ENCODE results near the gene JSRP1. TPM values are rescaled to one million over a fixed set of nuclear protein-coding genes. Genes with fewer than 3 reads are reported as not detected.
"Not testable (repeated sequence)": the region's sequence is repeated elsewhere in the genome, so short reads cannot be mapped to it uniquely, and the experiment has no call there.

The JSRP1 gene
- polyA plus RNA-seq, 3 donors: 0.35 to 0.47 (median 0.45) TPM

DNA sequence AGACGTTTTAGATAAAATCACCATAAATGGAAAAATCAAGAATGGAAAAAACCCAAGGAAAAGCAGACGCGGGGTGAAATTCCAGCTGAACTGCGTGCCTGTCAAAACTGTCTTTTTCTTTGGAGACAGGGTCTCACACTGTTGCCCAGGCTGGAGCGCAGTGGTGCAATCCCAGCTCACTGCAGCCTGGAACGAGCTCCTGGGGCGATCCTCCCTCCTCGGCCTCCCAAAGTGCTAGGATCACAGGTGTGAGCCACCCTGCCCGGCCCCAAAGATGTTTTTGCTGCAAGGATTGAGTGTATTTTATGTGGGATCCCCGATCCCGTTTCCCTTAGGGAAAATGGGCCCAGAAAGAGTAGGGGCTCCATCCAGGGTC lies 26.6 kb upstream of the JSRP1 start:
- DNase-seq (ENCODE audit: low read depth in 3 of 3, low spot score in 2 of 3): no peak

DNA sequence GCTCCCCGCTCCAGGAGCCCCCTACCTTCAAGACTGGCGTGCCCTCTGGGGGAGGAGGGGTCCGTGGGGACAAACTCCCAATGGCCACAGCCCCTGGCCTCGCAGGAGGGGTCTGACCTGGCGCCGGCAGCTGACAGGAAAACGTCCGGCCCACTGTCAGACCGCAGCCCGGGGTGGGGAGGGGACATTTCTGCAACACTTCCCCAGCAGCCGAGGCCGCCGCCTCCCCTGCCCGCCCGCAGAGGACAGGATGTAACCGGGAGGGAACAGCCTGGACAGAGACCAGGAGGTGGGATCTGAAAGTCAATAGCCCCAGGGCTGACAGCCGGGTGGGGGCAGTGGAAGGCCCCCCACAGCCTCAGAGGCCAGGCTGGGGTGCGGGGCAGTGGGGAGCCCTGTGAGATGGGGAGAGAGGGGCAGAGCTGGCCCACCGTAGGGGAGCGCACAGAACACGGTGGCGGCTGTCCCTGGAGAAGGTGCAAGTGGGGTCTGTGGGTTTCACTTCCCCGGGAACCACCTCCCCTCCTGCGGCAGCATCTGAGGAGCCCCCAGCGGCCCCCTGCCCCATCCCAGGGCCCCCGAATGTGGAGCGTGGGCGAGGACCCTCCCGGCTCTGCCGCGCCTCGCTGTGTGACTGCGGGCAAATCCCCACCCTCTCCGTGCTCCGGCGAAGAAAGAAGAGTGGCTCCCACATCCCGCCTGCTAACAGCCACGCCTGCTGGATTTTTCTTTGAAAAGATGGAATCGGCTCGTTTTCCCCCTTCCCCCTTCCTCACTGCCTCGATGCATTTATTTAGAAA lies 26.0 kb upstream of the JSRP1 start, which contains the start of gene PEAK3:
Gene PEAK3, minus strand, starts transcription at position 114 of the 800 bp plus-strand sequence. CDS start 1,244 bp downstream, outside the sequence.
- DNase-seq (ENCODE audit: low read depth in 3 of 3, low spot score in 2 of 3): no peak

DNA sequence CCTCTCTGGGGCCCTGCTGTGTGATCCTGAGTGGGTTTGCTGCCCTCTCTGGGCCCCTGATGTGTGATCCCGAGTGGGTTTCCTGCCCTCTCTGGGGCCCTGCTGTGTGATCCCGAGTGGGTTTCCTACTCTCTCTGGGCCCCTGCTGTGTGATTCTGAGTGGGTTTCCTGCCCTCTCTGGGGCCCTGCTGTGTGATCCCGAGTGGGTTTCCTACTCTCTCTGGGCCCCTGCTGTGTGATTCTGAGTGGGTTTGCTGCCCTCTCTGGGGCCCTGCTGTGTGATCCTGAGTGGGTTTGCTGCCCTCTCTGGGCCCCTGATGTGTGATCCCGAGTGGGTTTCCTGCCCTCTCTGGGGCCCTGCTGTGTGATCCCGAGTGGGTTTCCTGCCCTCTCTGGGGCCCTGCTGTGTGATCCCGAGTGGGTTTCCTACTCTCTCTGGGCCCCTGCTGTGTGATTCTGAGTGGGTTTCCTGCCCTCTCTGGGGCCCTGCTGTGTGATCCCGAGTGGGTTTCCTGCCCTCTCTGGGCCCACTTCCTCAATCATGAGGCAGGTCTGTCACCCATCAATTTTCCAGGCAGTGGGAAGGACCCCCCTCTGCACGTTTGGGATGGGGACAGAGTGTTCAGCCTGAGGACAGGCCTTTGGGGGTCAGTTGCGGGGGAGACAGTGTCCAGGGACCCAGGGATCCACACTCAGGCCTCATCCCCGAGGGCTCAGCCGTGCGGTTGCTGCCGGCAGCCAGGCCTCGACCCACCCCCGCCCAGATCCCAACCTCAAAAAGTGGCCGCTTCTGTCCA lies 25.2 kb upstream of the JSRP1 start:
- DNase-seq (ENCODE audit: low read depth in 3 of 3, low spot score in 2 of 3): not testable (repeated sequence)

DNA sequence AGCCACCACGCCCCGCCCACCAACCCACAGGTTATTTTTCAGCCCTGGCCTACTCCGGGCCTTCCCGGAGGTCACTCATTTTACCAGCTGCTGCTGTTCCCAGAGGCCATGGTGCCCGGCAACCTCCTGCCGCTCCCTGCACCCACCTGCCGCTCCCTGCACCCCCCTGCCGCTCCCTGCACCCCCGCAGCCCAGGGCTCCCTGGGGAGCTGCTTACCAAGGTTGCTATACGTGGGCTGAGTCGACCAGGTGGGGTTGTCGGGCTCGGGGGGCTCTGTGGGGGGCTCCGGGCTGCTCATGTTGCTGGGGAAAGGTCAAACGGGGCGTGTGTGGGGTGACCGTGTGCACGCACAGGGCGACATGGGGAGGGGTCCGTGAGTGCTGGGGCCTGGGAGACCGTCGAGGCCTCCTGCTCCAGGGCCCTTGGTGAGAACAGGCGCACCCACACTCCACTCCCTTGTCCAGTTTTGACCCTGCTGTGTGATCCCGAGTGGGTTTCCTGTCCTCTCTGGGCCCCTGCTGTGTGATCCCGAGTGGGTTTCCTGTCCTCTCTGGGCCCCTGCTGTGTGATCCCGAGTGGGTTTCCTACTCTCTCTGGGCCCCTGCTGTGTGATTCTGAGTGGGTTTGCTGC lies 24.5 kb upstream of the JSRP1 start:
- DNase-seq (ENCODE audit: low read depth in 3 of 3, low spot score in 2 of 3): no peak

DNA sequence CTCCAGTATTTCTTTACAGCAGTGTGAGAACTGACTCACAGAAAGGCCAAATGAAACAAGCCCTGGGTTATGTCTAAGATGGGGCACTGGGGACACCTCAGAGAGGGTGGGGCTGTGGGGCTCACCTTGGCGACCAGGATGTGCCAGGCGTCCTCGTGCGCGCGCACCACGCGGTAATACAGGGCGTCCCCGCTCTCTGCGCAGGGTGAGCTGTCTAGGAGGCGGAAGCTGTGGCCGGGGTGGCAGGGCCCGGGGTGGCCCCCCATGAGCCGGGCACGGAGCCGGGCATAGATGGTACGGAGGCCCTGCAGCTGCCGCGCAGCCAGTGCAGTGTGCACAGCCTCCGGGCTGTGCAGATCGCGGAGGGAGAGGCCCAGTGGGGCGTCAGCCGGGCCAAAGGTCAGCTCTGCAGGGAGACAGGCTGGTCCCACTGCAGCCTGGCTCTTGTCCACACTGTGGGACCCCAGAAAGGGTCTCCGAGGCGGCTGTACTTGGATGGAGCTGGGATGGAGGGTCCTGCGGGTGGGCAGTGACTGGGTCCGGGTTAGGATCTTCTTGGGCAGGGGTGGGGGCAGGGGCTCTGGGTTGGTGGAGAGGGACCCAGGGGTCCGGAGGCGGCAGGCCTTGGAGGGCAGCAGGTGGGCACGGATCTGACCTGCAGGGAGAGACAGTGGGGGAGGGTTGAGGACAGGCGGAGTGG lies 22.4 kb upstream of the JSRP1 start:
- DNase-seq (ENCODE audit: low read depth in 3 of 3, low spot score in 2 of 3): no peak

DNA sequence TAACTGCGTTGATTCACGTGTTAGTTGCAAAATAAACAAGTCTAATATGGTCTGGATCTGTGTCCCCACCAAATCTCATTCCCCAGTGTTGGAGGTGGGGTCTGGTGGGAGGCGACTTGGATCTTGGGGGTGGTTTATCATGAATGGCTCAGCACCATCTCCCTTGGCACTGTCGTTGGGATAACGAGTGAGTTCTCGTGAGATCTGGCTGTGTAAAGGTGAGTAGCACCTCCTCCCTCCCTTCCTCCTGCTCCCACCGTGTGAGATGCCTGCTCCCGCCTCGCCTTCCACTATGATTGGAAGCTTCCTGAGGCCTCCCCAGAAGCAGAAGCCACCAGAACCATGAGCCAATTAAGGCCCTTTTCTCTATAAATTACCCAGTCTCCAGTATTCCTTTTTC lies 20.9 kb upstream of the JSRP1 start:
- no peak for DNase-seq (ENCODE audit: low read depth in 3 of 3, low spot score in 2 of 3)

DNA sequence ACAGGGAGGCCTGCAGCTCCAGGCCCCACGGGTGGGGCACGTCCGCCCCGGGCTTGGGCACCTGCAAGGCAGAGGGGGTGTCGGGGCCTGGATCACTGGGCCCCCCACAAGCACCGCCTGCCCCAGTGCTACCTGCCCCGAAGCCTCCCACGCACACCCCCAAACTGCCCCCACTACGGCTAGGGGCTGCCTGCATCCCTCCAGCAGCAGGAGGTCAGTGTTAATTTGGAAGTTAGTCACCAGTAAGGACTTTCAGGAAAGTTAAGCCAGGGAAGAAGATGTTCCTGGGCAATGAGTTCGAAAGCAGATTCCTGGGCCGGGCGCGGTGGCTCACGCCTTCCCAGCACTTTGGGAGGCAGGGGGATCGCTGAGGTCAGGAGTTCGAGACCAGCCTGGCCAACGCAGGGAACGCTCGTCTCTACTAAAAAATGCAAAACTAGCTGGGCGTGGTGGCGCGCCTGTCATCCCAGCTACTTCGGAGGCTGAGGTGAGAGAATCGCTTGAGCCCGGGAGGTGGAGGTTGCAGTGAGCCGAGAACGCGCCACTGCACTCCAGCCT lies 20.3 kb upstream of the JSRP1 start:
- no peak for DNase-seq (ENCODE audit: low read depth in 3 of 3, low spot score in 2 of 3)

DNA sequence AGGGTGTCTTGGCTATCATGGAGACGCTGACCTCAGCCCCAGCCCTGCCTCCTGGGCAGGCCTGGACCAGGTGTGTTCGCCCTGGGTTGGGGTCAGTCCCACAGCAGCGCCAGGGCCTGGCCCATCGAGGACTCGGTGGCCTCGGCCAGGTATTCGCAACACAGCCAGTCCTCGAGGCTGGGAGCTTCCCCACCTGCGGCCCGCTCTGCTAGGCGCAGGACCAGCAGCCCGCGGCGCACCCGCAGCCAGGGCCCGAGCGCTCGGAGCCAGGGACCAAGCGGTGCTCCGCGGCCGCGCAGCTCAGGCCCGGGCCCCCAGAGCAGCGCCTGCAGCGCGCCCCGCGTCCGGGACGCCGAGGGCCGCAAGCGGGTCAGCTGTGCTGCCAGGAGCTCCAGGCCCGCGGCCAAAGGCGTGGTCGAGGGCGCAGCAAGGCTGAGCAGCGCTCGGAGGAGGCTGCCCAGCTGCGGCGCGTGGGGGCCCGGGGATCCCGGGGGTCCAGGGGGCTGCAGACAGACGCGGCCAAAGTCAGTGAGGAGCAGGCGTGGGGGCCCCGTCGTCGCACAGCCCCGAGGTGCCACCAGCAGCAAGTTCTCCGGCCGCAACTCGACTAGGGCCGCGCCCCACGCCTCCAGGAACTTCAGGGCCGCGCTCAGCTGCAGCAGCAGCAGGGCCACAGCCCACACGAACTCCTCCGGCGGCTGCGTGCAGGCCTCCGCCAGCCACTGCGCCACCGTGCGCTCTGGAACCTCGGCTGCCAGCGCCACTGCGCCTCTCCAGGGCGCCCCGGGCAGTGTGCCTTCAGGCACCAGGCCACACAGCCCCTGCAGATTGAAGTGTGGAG lies 19.6 kb upstream of the JSRP1 start:
- DNase-seq (ENCODE audit: low read depth in 3 of 3, low spot score in 2 of 3): no peak

DNA sequence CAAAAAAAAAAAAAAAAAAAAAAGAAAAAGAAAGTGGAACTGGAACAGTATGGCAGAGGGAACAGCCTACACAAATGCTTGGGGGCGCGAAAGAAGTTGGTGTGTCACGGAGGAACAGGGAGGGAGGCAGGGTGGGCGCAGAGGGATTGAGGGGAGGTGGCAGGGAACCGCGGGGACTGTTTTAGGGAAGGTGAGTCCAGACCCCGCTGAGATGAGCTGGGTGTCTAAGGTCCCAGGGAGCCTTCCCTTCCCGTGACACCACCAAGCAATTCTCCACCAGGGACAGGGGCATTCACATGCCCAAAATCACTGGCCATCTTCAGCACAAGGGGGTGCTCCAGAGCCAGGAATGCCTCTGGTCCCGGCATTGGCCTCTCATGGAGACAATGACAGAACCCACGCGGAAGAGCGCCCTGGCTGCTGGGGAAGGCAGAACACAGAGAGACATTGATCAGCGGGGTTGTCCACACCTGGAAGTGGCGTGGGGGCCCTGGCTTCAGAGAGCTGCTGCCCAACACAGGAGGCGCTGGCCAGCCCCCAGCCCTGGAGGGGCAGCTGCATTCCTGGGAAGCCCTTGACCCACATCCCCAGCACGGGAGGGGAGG lies 18.8 kb upstream of the JSRP1 start:
- no peak for DNase-seq (ENCODE audit: low read depth in 3 of 3, low spot score in 2 of 3)

DNA sequence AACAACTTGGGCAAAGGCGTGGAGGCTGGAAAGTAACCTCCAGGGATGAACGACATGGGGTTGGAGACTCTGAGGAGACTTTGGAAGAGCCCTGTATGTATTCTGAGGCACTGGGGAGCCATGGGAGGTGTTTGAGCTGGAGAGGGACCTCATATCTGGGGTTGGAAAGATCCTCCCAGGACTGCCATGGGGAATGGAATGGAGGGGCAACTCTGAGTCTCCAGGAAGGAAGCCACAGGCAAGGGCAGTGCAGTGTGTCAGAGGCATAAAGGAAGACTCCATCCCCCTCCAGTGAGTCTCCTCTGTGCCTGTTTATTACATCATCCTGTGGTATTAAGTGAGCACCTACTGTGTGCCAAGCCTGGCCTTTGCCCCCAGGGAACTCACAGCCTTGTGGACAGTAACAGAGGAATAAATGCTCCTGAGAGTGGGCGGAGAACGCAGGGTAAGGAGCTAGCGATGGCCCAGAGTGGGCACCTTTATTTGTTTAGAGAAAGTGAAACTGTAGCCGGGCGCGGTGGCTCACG lies 18.0 kb upstream of the JSRP1 start:
- DNase-seq (ENCODE audit: low read depth in 3 of 3, low spot score in 2 of 3): no peak

DNA sequence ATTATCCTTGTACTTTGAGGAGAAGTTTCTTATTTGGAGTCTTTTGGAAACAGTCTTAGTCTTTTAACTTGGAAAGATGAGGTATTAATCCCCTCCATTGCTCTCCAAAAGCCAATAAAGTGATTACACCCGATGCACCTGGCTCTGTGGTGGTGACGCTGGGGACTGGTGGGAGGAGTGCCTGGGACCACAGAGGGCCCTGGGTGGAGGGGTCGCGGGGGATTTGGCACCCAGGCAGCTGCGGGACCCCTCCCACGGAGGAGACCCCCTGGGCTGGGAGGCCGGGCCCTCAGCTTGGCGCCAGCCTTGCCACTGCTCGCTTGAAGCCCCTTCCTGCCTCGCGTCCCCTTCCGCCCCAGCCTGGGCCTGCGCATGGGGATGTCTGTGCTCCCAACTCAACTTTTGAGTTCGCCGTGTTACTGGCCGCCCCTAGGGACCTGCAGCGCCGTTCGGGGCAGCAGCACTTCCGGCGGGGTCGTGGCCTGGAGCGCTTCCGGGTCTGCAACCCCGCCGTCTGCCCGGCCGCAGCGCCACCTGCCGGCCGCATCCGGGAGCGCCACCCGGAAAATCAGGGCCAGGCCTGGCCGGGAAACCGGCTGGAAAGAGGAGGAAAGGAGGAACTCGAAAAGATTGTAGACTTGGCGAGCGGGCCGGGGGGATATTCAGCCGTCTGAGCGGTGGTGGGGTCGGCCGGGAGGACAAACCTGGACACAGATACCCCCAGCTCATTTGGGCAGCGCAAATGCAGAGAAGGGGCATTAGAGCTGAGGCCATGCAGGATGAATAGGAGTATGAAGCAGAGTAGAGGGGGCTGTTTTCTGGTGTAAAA lies 17.4 kb upstream of the JSRP1 start:
- DNase-seq (ENCODE audit: low read depth in 3 of 3, low spot score in 2 of 3): no peak

DNA sequence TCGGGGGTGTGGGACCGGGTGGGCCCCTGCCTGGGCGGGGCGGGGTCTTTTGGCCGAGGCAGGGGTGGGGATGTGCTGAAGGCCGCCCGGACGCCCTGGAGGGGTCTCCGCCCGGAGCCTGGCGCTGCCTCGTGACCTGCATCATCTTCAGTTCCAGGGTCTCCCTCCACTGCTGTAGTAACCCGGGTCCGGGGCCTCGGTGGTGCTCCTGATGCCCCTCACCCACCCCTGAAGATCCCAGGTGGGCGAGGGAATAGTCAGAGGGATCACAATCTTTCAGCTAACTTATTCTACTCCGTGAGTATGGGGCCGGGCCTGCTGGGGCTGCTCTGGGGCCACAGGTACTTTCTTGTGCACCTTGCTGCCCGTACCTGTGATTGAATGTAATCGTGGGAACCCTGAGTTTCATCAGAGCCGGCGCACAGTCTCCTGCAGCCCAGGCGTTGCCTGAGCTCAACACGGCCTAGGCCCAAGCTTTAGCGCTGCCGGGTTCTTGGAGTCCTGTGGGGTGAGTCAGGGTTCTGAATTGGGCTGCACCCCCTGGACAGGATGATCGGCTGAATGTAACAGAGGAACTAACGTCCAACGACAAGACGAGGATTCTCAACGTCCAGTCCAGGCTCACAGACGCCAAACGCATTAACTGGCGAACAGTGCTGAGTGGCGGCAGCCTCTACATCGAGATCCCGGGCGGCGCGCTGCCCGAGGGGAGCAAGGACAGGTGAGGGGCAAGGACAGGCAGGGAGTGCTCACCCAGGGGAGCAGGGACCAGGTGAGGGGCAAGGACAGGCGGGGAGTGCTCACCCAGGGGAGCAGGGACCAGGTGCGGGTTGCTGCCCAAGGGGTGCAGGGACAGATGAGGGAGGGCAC lies 15.3 kb upstream of the JSRP1 start:
- no peak for DNase-seq (ENCODE audit: low read depth in 3 of 3, low spot score in 2 of 3)

DNA sequence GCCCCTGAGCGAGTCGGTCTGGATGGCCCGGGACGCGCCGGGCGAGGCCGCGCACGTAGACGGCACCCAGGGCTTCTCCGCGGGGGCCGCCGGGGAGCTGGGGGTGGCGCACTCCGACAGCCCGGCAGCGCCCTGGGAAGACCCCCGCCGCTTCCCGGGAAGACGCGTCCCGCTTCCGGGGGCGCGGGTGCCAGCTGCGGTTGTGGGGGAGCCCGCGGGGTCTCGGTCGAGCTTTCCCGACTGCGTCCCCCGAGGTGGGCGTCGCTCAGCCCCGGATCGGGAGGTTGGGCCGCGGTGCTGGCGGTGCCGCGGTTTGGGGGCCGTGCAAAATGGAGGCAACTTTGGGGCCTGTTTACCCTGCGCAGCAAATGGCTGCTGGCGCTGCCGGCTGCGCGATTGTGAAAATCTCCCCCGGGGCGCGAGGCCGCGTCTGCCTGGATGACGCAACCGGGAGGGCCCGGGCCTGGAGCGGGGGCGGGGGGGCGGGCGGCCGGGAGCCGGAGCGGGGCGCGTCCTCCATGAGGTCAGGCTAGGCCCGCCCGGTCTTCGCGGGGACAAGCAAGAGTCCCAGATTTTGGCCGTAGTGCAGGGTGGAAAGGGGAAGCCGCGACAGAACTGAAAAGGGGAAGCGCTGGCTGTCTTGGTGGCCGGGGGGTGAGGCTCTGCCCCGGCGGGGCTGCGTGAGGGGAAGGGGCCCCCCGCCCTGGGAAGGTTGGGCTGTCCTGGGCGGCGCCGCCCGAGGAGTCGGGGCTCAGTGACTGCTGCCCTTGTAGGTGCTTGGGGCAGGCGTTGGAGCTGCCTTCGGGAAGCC lies 14.4 kb upstream of the JSRP1 start:
- no peak for DNase-seq (ENCODE audit: low read depth in 3 of 3, low spot score in 2 of 3)

DNA sequence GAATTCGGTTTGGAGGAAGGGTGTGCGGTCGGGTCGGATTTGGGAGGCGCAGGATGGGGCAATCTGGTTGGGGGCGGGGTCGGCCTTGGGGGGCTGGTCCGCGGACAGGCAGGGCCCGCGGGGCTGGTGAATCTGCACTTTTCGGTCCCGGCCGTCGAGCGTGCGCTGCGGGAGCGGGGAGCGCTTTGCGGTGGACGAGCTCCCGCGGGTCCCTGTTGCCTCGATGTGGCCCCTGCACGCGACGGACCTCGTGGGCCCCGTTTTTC lies 13.9 kb upstream of the JSRP1 start:
- DNase-seq (ENCODE audit: low read depth in 3 of 3, low spot score in 2 of 3): no peak

DNA sequence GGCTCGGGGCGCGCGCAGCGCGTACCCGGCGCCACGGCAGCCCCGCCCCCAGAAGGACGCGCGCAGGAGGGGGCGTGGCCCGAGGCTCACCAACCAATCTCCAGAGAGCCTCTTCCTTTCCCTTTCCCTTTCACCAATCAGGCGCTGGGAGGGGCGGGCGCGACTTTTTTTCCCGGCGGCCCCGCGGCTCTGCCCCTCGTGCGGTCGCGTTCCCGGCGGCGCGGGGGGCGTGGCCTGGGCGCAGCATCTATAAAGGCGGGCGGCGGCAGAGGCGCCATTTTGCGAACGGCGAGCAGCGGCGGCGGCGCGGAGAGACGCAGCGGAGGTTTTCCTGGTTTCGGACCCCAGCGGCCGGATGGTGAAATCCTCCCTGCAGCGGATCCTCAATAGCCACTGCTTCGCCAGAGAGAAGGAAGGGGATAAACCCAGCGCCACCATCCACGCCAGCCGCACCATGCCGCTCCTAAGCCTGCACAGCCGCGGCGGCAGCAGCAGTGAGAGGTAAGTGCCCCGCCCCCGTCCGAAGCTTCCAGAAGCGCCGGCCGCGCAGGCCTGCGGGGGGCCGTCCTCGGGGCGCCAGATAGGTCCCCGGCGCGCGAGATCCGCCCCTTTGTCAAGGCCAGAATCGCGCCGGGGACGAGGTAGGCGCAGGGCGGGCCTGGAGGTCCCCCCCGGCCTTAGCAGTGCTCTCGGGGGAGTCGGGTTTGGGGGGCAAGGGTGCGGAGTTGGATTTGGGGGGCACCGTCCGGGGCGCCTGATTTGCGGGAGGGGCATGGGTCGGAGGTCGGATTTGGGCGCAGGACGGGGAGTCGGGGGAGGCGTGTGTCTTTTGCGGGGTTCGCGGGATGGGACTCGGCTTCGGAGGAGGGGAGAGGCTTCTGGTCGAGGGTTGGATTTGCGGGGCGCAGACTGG lies 13.3 kb upstream of the JSRP1 start:
- DNase-seq (ENCODE audit: low read depth in 3 of 3, low spot score in 2 of 3): peak; percentile 78 to 91 (median 90)

DNA sequence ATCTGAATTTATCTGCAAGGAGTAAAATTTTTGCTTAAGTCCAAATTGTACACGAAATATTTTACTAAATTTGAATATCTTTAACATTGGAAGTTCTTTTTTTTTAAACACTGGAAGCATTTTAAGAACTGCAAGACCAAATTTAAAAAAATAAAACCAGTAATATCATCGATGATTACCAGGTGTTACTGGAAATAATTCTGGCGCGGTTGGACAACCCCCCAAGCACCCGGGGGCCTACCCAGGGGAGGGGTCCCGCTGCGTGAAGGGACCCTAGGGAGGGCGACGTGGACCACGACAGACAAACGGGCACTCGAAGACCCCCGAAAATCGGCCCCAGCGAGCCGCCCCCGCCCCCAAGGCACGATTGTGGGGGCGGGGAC lies 12.6 kb upstream of the JSRP1 start:
- DNase-seq (ENCODE audit: low read depth in 3 of 3, low spot score in 2 of 3): no peak

Data from right renal cortex interstitium (tissue), 3 donors.